ENCODE results near the gene CCDC171.

Gene CCDC171

GRCh38 chr9:16001856-16002255 lies 449.0 kb downstream of the CCDC171 start:
- DNase-seq (ENCODE audit: low read depth), result no peak

- no peak for DNase-seq (ENCODE audit: low read depth)
These were observed 450.0 kb downstream of the CCDC171 start for GRCh38 chr9:16002816-16003215.

- DNase-seq (ENCODE audit: low read depth), result no peak
These were observed 450.9 kb downstream of the CCDC171 start for GRCh38 chr9:16003785-16004184.

DNA sequence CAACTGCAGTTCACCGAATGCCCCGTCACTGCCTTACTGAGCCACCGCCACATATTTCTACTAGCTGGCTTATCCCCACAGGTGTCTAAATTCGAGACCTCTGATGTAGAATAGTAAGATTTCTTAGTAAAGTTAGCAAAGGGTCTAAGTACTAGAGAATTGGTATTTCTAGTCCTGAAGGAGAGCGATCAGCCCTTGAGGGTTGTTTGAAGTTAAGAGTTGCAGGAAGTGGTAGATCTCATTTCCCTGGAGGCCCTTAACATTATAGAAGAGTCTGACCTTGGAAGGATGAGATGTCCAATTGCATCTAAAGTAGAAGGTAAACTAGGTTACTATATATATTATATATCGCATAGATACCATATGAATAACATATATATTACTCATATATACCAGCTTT lies 451.8 kb downstream of the CCDC171 start:
- DNase-seq (ENCODE audit: low read depth), result no peak

DNA sequence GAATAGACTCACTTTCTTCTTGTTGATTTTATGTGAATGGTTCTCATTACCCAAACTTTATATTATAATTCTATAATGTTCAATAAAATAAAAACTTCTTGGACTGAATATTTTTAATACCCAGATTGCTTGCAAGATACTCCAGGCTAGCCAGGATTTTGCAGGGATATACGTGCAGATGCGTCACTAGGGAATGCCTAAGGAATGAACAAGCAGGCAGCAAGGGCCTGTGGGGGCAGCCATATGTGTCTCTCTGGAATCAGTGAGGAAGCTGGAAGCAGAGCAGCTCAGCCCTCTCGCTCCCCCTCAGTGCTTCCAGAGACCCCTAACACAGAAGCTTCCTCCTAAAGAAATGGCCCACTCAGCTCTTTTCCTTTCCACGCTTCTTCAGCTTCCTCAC lies 457.4 kb downstream of the CCDC171 start:
- DNase-seq (ENCODE audit: low read depth), result no peak

DNA sequence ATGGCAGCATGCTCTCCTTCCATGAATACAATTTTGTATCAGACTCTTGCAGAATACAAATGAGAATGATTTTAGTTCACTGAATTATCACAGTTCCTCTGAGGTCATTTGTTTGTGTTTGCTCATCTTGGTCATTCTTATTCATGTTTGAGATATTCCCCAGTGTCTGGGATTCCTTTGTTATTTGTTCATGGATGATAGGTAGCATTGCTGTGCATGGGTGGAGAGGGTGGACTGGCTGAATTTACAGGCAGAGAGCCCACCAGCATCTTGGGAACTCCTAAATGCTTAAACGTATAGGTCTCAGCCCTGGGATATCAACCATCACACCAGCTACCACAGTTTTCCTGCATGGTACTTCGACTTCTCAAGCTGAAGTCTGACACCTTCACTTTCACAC lies 459.8 kb downstream of the CCDC171 start:
- DNase-seq (ENCODE audit: low read depth), result no peak

DNA sequence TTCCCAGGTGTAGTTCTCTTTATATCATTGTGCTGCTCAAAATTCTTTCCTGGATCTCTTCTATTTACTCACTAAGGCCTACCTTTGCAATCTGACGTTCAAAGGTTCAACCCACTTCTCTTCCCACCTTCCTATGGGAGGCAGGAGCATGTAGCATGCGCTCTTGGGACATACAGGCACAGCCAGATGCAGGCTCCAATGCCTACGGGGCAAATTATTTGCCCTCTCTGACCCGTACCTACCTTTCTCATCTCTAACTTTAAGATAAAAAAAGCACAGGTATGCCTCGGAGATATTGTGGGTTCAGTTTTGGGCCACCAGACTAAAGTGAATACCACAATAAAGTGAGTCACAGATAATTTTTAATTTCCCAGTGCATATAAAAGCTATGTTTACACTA lies 460.5 kb downstream of the CCDC171 start:
- no peak for DNase-seq (ENCODE audit: low read depth)

DNA sequence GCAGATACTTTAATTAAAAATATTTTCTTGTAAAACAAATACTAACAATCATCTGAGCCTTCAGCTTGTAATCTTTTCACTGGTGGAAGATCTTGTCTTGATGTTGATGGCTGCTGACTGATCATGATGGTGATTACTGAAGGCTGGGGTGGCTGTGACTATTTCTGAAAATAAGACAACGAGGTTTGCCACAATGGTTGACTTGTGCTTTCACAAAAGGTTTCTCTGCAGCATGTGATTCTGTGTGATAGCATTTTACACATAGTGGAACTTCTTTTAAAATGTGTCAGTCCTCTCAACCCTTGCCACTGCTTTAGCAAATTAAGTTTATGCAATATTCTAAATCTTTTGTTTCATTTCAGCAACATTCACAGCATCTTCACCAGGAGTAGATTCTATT lies 461.0 kb downstream of the CCDC171 start:
- DNase-seq (ENCODE audit: low read depth), result no peak

- no peak for DNase-seq (ENCODE audit: low read depth)
These were observed 469.4 kb downstream of the CCDC171 start for GRCh38 chr9:16022228-16022627.

- no peak for DNase-seq (ENCODE audit: low read depth)
These were observed 470.6 kb downstream of the CCDC171 start for GRCh38 chr9:16023446-16023845.
